NCI-H1417 (cell line): ENCODE data around the gene SYCP1.
"Not testable (repeated sequence)": the region's sequence is repeated elsewhere in the genome, so short reads cannot be mapped to it uniquely, and the experiment has no call there.

Experiments used
- DNase-seq, 3 experiments: peaks; one replicate each; lab custom pipeline; 2025; lab: John Stamatoyannopoulos, UW

The SYCP1 gene

GRCh38 chr1:114854693-114855320 lies at the start of gene SYCP1:
SYCP1 (plus strand) TSS chr1:114854863; CDS start chr1:114855465, 602 bp downstream.
- DNase-seq, result no peak

- DNase-seq, result no peak
These were observed 34.8 kb upstream of the SYCP1 start for GRCh38 chr1:114819869-114820268.

- no peak for DNase-seq
These were observed 34.3 kb upstream of the SYCP1 start for GRCh38 chr1:114820392-114820791.

- no peak for DNase-seq
These were observed 32.7 kb upstream of the SYCP1 start for GRCh38 chr1:114821978-114822377.

- no peak for DNase-seq
These were observed 26.4 kb upstream of the SYCP1 start for GRCh38 chr1:114828251-114828650.

GRCh38 chr1:114830075-114830474 lies 24.6 kb upstream of the SYCP1 start:
- DNase-seq, result not testable (repeated sequence)

GRCh38 chr1:114831276-114831994 lies 23.2 kb upstream of the SYCP1 start:
- DNase-seq, result no peak

GRCh38 chr1:114832057-114832456 lies 22.6 kb upstream of the SYCP1 start:
- DNase-seq, result no peak

- no peak for DNase-seq
These were observed 21.2 kb upstream of the SYCP1 start for GRCh38 chr1:114833421-114833820.

- DNase-seq, result no peak
These were observed 10.4 kb upstream of the SYCP1 start for GRCh38 chr1:114844270-114844669.

GRCh38 chr1:114853584-114853983 lies 1.1 kb upstream of the SYCP1 start:
- no peak for DNase-seq

GRCh38 chr1:114861384-114861783 lies 6.7 kb downstream of the SYCP1 start:
- no peak for DNase-seq

- DNase-seq, result no peak
These were observed 37.7 kb downstream of the SYCP1 start for GRCh38 chr1:114892194-114892918.

- DNase-seq, result no peak
These were observed 42.1 kb downstream of the SYCP1 start for GRCh38 chr1:114896795-114897194.

- DNase-seq, result no peak
These were observed 47.2 kb downstream of the SYCP1 start for GRCh38 chr1:114901814-114902213.

GRCh38 chr1:114902343-114902742 lies 47.7 kb downstream of the SYCP1 start:
- no peak for DNase-seq

GRCh38 chr1:114903480-114903879 lies 48.8 kb downstream of the SYCP1 start:
- DNase-seq, result no peak

GRCh38 chr1:114915720-114916119 lies 61.1 kb downstream of the SYCP1 start:
- DNase-seq, result not testable (repeated sequence)

- DNase-seq, result no peak
These were observed 71.9 kb downstream of the SYCP1 start for GRCh38 chr1:114926607-114927006.

- no peak for DNase-seq
These were observed 72.7 kb downstream of the SYCP1 start for GRCh38 chr1:114927401-114927800.

- DNase-seq, result peak in 1 of 3 experiments; percentile 57
These were observed 101.9 kb downstream of the SYCP1 start for GRCh38 chr1:114956570-114956969.

- no peak for DNase-seq
These were observed 104.8 kb downstream of the SYCP1 start for GRCh38 chr1:114959423-114959822.

GRCh38 chr1:114976891-114977290 lies 122.2 kb downstream of the SYCP1 start:
- no peak for DNase-seq
